K562 treated with DMSO at 1 percent for 12 hours (cell line): ENCODE data around the gene FOXL2. TPM values are rescaled to one million over a fixed set of nuclear protein-coding genes. Genes with fewer than 3 reads are reported as not detected.

Experiments used
- total RNA-seq: library from RNA; unstranded; fragments of 300-600 nt; gene quantifications from 2 replicates; pipeline ENCODE4 v1.2.3, GENCODE V29; 2022; ENCODE audit not compliant: insufficient read depth

The FOXL2 gene
- 20.6 and 23.3 TPM in 2 replicates for total RNA-seq

DNA sequence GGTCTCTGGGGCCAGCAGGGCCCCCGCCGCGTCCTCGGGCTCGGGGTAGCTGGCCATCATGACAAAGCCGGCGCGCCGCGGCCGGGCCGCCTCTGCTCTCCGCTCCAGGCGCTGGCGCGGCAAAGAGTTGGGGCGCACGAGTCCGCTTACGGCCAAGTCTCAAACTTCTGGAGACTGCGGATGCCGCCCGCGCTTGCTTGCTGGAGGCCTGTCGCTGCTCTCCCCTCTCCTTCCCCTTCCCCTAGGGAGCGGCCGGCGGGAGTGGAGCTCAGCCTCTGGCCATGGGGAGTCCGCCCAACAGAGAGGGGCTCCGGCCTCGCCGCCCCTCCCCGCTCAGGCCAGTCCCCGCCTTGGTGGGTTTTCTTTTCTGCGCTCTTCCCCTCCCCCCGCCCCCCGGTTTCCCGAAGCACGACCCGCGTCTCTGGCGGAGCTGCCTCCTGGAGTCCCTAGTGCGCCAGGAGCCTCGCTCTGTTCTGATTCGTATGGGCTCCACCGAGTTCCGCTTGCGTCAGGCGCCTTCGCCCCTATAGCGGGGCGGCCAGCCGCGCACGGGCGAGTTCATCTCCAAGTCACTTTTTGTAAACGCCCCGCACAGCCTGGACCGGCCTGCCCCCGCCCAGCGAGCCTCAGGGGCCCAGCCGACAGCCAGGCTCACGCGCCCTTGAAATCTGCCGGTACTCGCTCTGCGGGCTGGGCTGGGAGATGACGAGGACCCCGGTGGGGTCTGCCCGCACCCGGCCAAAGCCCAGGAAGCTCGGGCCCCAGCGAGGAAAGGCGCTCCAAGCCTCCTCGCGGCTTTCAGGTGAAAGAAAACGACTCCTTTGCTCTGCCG lies at the start of gene FOXL2, which contains the start of gene FOXL2NB:
TSS of gene FOXL2 (minus strand) at position 475 of the 832 bp plus-strand sequence. CDS start at position 60, 415 bp downstream.
TSS of gene FOXL2NB (plus strand) at position 555 of the 832 bp plus-strand sequence. CDS start at position 703, 148 bp downstream.

Other genes starting within 250 kb of the FOXL2 start
- gene PIK3CB, start 112.2 kb downstream of the FOXL2 start, total RNA-seq: 8.8 and 59.9 TPM in 2 replicates
- gene FOXL2NB, start 80 bp upstream of the FOXL2 start, total RNA-seq: 2.3 and 14.5 TPM in 2 replicates
- not detected in 2 replicates for gene PRR23A, start 59.1 kb upstream of the FOXL2 start, total RNA-seq
- gene PRR23B, start 73.8 kb upstream of the FOXL2 start, total RNA-seq: not detected in 2 replicates
- gene PRR23C, start 97.8 kb upstream of the FOXL2 start, total RNA-seq: not detected in 2 replicates